ENCODE data around the gene NCLN. TPM values are rescaled to one million over a fixed set of nuclear protein-coding genes. Genes with fewer than 3 reads are reported as not detected.

The NCLN gene
- total RNA-seq, 4 donors from 2014 or later: 27.1 to 83.4 (median 38.2) TPM

DNA sequence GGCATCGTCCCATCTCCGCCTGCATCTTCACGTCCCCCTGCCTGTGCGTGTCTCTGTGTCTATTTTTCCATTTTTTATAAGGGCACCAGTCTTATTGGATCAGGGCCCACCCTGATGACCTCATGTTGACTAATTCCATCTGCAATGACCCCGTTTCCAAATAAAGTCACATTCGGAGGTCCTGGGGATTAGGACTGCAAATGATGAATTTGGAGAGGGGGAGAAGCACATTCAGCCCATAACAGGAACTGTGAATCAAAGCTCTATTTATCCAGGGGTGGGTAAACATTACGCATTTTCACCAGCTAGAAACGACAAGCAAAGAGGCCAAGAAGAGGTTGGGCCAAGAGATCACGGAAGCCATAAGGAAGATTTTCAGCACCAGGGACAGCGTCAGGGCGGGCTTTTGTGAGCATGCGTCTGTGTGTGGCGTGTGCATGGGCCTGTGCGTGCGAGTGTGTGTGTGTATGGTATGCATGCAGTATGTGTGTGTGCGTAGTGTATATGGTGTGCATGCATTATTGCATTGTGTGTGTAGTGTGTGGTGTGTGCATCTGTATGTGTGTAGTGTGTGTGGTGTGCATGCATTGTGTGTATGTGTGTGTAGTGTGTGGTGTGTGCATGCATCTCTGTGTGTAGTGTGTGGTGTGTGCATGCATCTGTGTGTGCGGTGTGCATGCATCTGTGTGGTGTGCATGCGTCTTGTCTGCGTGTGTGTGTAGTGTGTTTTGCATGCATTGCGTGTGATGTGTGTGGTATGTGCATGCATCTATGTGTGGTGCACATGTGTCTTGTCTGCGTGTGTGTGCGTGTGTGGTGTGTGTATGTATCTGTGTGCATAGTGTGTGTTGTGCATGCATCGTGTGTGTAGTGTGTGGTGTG, 58.3 kb downstream of the NCLN start:
- no peak for DNase-seq (ENCODE audit: low spot score in 2 of 2)
- peaks cover 0 to 17% of the 10 kb centered on the region in 2 donors for H3K27me3 ChIP-seq
- H3K4me1 ChIP-seq: no peaks in the 10 kb centered on the region
- no peaks in the 10 kb centered on the region for H3K9me3 ChIP-seq
- TF ChIP-seq EP300 (IDR thresholded peaks at IDR 0.05) (no peak), POLR2A (IDR thresholded peaks at IDR 0.05) (no peak)
- TF ChIP-seq, protein P1, sequence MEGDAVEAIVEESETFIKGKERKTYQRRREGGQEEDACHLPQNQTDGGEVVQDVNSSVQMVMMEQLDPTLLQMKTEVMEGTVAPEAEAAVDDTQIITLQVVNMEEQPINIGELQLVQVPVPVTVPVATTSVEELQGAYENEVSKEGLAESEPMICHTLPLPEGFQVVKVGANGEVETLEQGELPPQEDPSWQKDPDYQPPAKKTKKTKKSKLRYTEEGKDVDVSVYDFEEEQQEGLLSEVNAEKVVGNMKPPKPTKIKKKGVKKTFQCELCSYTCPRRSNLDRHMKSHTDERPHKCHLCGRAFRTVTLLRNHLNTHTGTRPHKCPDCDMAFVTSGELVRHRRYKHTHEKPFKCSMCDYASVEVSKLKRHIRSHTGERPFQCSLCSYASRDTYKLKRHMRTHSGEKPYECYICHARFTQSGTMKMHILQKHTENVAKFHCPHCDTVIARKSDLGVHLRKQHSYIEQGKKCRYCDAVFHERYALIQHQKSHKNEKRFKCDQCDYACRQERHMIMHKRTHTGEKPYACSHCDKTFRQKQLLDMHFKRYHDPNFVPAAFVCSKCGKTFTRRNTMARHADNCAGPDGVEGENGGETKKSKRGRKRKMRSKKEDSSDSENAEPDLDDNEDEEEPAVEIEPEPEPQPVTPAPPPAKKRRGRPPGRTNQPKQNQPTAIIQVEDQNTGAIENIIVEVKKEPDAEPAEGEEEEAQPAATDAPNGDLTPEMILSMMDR (IDR thresholded peaks at IDR 0.05): no peak
- H3K4me3 ChIP-seq: no peak overlapping the region
- H3K27ac ChIP-seq: no peak overlapping the region
- WGBS, 2 donors: 44% methylated on average over 23 of the region's 23 CpGs
- H3K36me3 ChIP-seq: no peaks in the 10 kb centered on the region

DNA sequence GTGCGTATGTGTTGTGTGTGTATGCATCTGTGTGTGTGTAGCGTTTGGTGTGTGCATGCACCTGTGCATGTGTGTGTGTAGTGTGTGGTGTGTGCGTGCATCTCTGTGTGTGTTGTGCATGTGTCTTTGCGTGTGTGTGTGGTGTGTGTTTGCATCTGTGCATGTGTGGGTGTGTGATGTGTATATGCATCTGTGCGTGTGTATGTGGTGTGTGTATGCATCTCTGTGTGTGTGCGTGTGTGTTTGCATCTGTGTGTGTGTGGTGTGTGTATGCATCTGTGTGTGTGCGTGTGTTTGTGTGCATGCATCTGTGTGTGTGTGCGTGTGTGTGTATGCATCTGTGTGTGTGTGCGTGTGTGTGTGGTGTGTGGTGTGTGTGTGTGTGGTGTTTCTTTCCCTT, 59.3 kb downstream of the NCLN start:
- Histone ChIP-seq H3K36me3 (no peaks in the 10 kb centered on the region), H3K4me3 (no peak overlapping the region), H3K4me1 (no peaks in the 10 kb centered on the region), H3K27ac (no peak overlapping the region), H3K9me3 (no peaks in the 10 kb centered on the region), H3K27me3 (peaks cover 0 to 22% of the 10 kb centered on the region in 2 donors)
- TF ChIP-seq POLR2A (IDR thresholded peaks at IDR 0.05) (no peak), EP300 (IDR thresholded peaks at IDR 0.05) (no peak)
- TF ChIP-seq, protein P1 (IDR thresholded peaks at IDR 0.05): no peak
- no peak for DNase-seq (ENCODE audit: low spot score in 2 of 2)
- 87 to 95% methylated on average over 9 of the region's 9 CpGs for WGBS, 2 donors

DNA sequence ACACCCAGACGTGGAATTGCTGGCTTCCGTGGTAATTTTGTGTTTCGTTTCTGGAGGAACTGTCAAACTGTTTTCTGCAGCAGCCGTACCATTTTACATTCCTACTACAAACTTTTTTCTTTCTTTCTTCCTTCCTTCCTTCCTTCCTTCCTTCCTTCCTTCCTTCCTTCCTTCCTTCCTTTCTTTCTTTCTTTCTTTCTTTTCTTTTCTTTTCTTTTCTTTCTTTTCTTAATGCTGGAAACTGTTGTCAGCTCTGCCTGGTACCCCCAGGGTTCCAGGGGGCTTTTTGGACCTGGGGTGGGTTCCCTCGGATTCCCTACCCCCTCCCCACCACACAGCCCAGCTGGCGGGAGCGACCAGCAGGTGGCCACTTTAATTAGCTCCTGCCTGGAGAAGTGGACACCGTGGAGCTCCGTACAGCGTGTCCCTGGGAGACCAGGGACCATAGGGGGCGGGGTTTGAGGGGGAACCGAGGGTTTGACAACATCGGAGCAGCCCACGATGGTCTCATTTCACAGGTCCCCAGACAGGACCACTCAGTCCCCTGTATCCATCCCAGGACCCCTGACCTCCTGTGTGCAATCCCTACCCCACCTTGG, 63.1 kb downstream of the NCLN start:
- no peak for DNase-seq (ENCODE audit: low spot score in 2 of 2)
- Histone ChIP-seq H3K4me1 (no peaks in the 10 kb centered on the region), H3K4me3 (no peak overlapping the region), H3K9me3 (peaks cover 0 to 17% (median 2%) of the 10 kb centered on the region in 4 donors), H3K36me3 (no peaks in the 10 kb centered on the region), H3K27ac (no peak overlapping the region), H3K27me3 (peaks cover 0 to 20% of the 10 kb centered on the region in 2 donors)
- TF ChIP-seq, protein P1 (IDR thresholded peaks at IDR 0.05): no peak
- no peak for TF ChIP-seq EP300 (IDR thresholded peaks at IDR 0.05)
- no peak for TF ChIP-seq POLR2A (IDR thresholded peaks at IDR 0.05)
- WGBS, 2 donors: 43 to 44% methylated on average over 14 of the region's 14 CpGs

DNA sequence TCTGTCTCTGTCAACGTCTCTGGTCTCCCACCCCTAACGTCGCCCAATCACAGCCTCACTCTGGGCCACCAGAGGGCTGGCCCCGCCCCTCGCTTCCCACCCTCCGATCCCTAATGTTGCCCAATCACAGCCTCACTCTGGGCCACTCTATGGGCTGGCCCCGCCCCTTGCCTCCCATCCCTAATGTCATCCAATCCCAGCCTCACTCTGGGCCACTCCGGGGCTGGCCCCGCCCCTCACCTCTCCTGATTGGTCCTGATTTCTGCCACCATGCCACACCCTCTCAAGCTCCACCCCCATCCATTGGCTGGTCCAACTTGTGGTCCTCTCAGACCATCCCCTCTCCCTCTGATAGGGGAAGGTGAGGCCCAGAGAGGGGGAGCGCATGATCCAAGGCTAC, 63.7 kb downstream of the NCLN start:
- 82 to 85% methylated on average over 10 of the region's 10 CpGs for WGBS, 2 donors
- Histone ChIP-seq H3K36me3 (no peaks in the 10 kb centered on the region), H3K4me3 (no peak overlapping the region), H3K27me3 (peaks cover 0 to 20% of the 10 kb centered on the region in 2 donors), H3K27ac (no peak overlapping the region), H3K4me1 (no peaks in the 10 kb centered on the region), H3K9me3 (peaks cover 0 to 19% (median 2%) of the 10 kb centered on the region in 4 donors)
- TF ChIP-seq, protein P1 (IDR thresholded peaks at IDR 0.05): no peak
- TF ChIP-seq EP300 (IDR thresholded peaks at IDR 0.05) (no peak), POLR2A (IDR thresholded peaks at IDR 0.05) (no peak)
- no peak for DNase-seq (ENCODE audit: low spot score in 2 of 2)

DNA sequence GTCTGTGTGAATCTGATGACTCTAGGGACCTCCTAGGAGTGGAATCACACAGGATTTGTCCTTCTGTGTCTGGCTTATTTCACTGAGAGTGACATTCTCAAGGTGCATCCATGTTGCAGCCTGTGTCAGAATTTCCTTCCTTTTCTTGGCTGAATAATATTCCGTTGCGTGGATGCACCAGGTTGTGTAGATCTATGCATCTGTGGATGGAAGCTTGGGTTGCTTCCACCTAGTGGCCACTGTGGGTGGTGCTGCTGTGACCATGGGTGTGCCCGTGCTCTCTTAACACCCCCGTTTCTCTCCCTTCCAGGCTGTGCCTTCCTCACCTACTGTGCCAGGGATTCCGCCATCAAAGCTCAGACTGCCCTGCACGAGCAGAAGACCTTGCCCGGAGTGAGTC, 64.9 kb downstream of the NCLN start:
- peaks cover 0 to 20% of the 10 kb centered on the region in 2 donors for H3K27me3 ChIP-seq
- H3K36me3 ChIP-seq: no peaks in the 10 kb centered on the region
- peaks cover 0 to 19% (median 2%) of the 10 kb centered on the region in 4 donors for H3K9me3 ChIP-seq
- no peak overlapping the region for H3K27ac ChIP-seq
- TF ChIP-seq EP300 (IDR thresholded peaks at IDR 0.05): no peak
- TF ChIP-seq, protein P1 (IDR thresholded peaks at IDR 0.05): peak; percentile 16 to 44 (median 25)
- 82 to 85% methylated on average over 7 of the region's 7 CpGs for WGBS, 2 donors
- no peaks in the 10 kb centered on the region for H3K4me1 ChIP-seq
- no peak overlapping the region for H3K4me3 ChIP-seq
- peak in 1 of 2 donors; percentile 14 for DNase-seq (ENCODE audit: low spot score in 2 of 2)
